ENCODE results near the gene CCDC33. TPM values are rescaled to one million over a fixed set of nuclear protein-coding genes. Genes with fewer than 3 reads are reported as not detected.

CCDC33 gene
- total and polyA plus RNA-seq, 10 of the 15 experiments (the other 5 are each of a cell fraction or from before 2014, with no cell fraction given) = 0.57 to 5.8 (median 4.3) TPM

DNA sequence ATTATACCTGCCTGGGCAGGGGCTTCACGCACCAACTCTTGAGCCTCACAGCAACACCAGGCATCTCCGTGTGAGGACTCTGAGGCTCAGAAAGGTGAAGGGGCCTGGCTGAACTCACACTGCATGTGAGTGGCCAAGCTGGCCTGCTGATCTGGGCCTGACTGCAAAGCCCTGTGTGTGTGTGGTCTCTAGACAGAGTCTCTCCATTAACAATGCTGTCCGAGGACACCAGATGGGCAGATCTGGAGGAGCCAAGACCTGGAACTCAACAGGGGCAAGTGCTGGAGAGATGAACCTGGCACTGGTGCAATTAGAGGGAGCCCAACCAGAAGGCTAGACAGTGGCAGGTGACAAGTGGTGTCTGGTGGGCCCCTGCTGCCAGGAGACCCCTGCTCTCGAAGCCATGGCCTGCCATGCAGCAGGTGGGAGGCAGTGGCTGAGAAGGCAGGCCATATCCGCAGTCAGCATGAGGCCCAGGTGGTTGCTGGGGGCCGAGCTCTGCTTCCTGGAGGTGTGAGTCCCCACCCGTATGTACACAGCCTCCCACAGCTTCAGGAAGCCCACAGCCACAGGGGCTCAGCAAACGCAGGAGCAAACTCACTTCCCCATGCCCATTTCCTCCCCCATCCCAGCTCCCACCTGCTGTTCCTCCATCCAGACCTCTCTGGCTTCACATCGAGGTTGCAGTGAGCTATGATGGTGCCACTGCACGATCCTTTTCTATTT, 92.4 kb downstream of the CCDC33 start (continued):
- no peak for TF ChIP-seq ETV6 (conservative IDR thresholded peaks at IDR 0.05 in 1 of 2, IDR thresholded peaks at IDR 0.05 in 1 of 2; ENCODE audit: borderline replicate concordance in 1 of 2, low read depth in 1 of 2)

DNA sequence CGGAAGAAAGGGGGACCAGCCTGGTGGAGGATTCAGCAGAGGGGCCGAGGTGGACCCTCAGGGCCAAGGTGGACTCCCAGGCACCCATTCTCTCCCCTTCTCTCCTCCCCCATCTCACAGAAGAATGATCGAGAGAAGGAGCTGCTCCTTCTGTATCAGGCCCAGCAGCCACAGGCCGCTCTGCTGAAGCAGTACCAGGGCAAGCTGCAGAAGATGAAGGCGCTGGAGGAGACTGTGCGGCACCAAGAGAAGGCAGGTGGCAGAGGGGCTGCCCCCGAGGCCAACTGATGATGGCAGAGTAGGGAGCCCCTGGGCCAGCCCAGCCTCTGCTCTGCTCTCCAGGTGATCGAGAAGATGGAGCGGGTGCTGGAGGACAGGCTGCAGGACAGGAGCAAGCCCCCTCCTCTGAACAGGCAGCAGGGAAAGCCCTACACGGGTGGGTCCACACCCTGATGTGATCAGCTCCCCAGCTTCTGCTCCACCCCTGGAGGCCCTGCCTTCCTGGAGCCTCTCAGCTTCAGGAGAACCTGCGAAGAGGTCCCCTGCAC, 94.8 kb downstream of the CCDC33 start:
- Histone ChIP-seq H3K9me3 (replicated peaks; ENCODE audit: control insufficient read depth, insufficient read depth, low read length) (no peaks in the 10 kb centered on the region), H3K27ac (ENCODE audit: control insufficient read depth, insufficient read depth) (no peak overlapping the region), H4K20me1 (ENCODE audit: control insufficient read depth, insufficient read depth) (no peaks in the 10 kb centered on the region; the same call in 1 of the 2 replicates), H3K36me3 (ENCODE audit: control insufficient read depth in 2 of 2, insufficient read depth in 2 of 2, low read length in 1 of 2) (no peaks in the 10 kb centered on the region), H3K9ac (ENCODE audit: control insufficient read depth, insufficient read depth, low read length) (no peak overlapping the region), H2AFZ (ENCODE audit: control insufficient read depth, low read depth, low read length) (no peak overlapping the region), H3K79me2 (ENCODE audit: control insufficient read depth, insufficient read depth, low read length) (no peaks in the 10 kb centered on the region), H3K4me3 (no peak overlapping the region), H3K27me3 (replicated peaks in 1 of 2; ENCODE audit: control insufficient read depth in 2 of 2, insufficient read depth in 2 of 2, low read length in 1 of 2) (no peaks in the 10 kb centered on the region), H3K4me1 (ENCODE audit: control insufficient read depth, insufficient read depth, low read length) (no peaks in the 10 kb centered on the region), H3K4me2 (ENCODE audit: control insufficient read depth, insufficient read depth) (no peak overlapping the region)
- no peak for ATAC-seq
- DNase-seq (ENCODE audit: low read depth, low spot score) = no peak
- BruUV-seq (replicated peaks) = no TSS peak
- in situ Hi-C loops (cut with MboI) (no loop called here), intact Hi-C loops (cut with micrococcal nuclease; ENCODE audit: unreplicated experiment) (no loop called here)
- ChIA-PET CTCF (no interaction called here), POLR2A (no interaction called here), SMC1A (ENCODE audit: uncharacterized antibody, unreplicated experiment) (interaction anchor here (1.2 kb wide), 1 partner anchor 29 kb away, joined by 3 read pairs; no protein-coding TSS in a partner anchor), RAD21 (ENCODE audit: unreplicated experiment) (no interaction called here)
- WGBS (ENCODE audit: insufficient coverage, insufficient replicate concordance, low lambda C conversion rate, missing lambda C conversion rate) = 19% methylated on average over 10 of the region's 11 CpGs
- no peak for FAIRE-seq
- TF ChIP-seq POLR2AphosphoS5 (IDR thresholded peaks at IDR 0.05; ENCODE audit: low read length) = no peak
- no peak for TF ChIP-seq ZNF384 (IDR thresholded peaks at IDR 0.05; ENCODE audit: borderline replicate concordance, low read depth, low read length)
- no peak for TF ChIP-seq TBL1XR1 (IDR thresholded peaks at IDR 0.05; ENCODE audit: low read depth, low read length)
- no peak for TF ChIP-seq SMC3 (IDR thresholded peaks at IDR 0.05; ENCODE audit: borderline replicate concordance, low read length)
- no peak for TF ChIP-seq MEF2B (IDR thresholded peaks at IDR 0.05; ENCODE audit: partially characterized antibody, poor library complexity, severe bottlenecking)
- no peak for TF ChIP-seq IKZF2 (IDR thresholded peaks at IDR 0.05)
- no peak for TF ChIP-seq RB1 (IDR thresholded peaks at IDR 0.05; ENCODE audit: borderline replicate concordance)
- TF ChIP-seq, protein P1, sequence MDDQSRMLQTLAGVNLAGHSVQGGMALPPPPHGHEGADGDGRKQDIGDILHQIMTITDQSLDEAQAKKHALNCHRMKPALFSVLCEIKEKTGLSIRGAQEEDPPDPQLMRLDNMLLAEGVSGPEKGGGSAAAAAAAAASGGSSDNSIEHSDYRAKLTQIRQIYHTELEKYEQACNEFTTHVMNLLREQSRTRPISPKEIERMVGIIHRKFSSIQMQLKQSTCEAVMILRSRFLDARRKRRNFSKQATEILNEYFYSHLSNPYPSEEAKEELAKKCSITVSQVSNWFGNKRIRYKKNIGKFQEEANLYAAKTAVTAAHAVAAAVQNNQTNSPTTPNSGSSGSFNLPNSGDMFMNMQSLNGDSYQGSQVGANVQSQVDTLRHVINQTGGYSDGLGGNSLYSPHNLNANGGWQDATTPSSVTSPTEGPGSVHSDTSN (IDR thresholded peaks at IDR 0.05; ENCODE audit: insufficient replicate concordance, low read depth, low read length) = no peak
- TF ChIP-seq SMARCA5 (IDR thresholded peaks at IDR 0.05) = no peak
- TF ChIP-seq, protein P2, sequence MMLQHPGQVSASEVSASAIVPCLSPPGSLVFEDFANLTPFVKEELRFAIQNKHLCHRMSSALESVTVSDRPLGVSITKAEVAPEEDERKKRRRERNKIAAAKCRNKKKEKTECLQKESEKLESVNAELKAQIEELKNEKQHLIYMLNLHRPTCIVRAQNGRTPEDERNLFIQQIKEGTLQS (IDR thresholded peaks at IDR 0.05; ENCODE audit: borderline replicate concordance, extremely low read depth, low read depth, low read length) = no peak
- TF ChIP-seq, protein P3, sequence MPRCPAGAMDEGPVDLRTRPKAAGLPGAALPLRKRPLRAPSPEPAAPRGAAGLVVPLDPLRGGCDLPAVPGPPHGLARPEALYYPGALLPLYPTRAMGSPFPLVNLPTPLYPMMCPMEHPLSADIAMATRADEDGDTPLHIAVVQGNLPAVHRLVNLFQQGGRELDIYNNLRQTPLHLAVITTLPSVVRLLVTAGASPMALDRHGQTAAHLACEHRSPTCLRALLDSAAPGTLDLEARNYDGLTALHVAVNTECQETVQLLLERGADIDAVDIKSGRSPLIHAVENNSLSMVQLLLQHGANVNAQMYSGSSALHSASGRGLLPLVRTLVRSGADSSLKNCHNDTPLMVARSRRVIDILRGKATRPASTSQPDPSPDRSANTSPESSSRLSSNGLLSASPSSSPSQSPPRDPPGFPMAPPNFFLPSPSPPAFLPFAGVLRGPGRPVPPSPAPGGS (IDR thresholded peaks at IDR 0.05; ENCODE audit: borderline replicate concordance, insufficient read depth, low read depth, low read length, poor library complexity, severe bottlenecking) = no peak
- TF ChIP-seq, protein P4, sequence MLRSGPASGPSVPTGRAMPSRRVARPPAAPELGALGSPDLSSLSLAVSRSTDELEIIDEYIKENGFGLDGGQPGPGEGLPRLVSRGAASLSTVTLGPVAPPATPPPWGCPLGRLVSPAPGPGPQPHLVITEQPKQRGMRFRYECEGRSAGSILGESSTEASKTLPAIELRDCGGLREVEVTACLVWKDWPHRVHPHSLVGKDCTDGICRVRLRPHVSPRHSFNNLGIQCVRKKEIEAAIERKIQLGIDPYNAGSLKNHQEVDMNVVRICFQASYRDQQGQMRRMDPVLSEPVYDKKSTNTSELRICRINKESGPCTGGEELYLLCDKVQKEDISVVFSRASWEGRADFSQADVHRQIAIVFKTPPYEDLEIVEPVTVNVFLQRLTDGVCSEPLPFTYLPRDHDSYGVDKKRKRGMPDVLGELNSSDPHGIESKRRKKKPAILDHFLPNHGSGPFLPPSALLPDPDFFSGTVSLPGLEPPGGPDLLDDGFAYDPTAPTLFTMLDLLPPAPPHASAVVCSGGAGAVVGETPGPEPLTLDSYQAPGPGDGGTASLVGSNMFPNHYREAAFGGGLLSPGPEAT (IDR thresholded peaks at IDR 0.05; ENCODE audit: low read depth) = no peak
- TF ChIP-seq BRCA1 (IDR thresholded peaks at IDR 0.05; ENCODE audit: low read depth, low read length) = no peak
- TF ChIP-seq, protein P5, sequence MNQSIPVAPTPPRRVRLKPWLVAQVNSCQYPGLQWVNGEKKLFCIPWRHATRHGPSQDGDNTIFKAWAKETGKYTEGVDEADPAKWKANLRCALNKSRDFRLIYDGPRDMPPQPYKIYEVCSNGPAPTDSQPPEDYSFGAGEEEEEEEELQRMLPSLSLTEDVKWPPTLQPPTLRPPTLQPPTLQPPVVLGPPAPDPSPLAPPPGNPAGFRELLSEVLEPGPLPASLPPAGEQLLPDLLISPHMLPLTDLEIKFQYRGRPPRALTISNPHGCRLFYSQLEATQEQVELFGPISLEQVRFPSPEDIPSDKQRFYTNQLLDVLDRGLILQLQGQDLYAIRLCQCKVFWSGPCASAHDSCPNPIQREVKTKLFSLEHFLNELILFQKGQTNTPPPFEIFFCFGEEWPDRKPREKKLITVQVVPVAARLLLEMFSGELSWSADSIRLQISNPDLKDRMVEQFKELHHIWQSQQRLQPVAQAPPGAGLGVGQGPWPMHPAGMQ (IDR thresholded peaks at IDR 0.05; ENCODE audit: borderline replicate concordance) = no peak

Measured in GM12878 (cell line).